Adrenal gland (tissue), 12 donors: ENCODE data around the gene MDP1. TPM values are rescaled to one million over a fixed set of nuclear protein-coding genes. Genes with fewer than 3 reads are reported as not detected.

Source experiments
- DNase-seq, 7 donors: peaks; one replicate each; pipeline ENCODE4 v3.0.0-alpha.2; 2019 to 2020
- H3K27ac ChIP-seq, 5 donors: fragments of 200-600 bp; sonication (generic) in 4 of 5; 1 replicate in 3 of 5; 2 replicates in 2 of 5; pipeline versions ENCODE4 v1.5.1 to v1.8.0; 2016 to 2020; ENCODE audit warnings: mild to moderate bottlenecking in 1 of 5
- H3K27me3 ChIP-seq: fragments of 200-600 bp; 2 replicates; pipeline ENCODE4 v1.8.0; 2021
- H3K36me3 ChIP-seq, 2 donors: fragments of 200-600 bp; replicated peaks in 1 of 2; 1 replicate in 1 of 2; 2 replicates in 1 of 2; pipeline versions ENCODE4 v1.5.1 to v1.8.0; 2018 to 2022
- H3K4me1 ChIP-seq, 2 donors: fragments of 200-600 bp; replicated peaks in 1 of 2; 1 replicate in 1 of 2; 2 replicates in 1 of 2; pipeline versions ENCODE4 v1.5.1 to v1.8.0; 2018 to 2021
- H3K4me3 ChIP-seq, 4 donors: fragments of 200-600 bp; sonication (generic) in 3 of 4; one replicate each; pipeline ENCODE4 v1.5.1; 2016 to 2018
- H3K9me3 ChIP-seq, 3 donors: fragments of 200-600 bp; sonication (generic) in 1 of 3; replicated peaks in 1 of 3; 1 replicate in 2 of 3; 2 replicates in 1 of 3; pipeline versions ENCODE4 v1.5.1 to v1.8.0; 2016 to 2021
- CTCF ChIP-seq, 6 experiments: fragments of 450-650 bp in 4 of 6; fragments of 200-600 bp in 2 of 6; sonication (generic) in 1 of 6; IDR thresholded peaks; 1 replicate in 5 of 6; 2 replicates in 1 of 6; pipeline versions ENCODE4 v1.5.1 to v1.8.0; 2016 to 2021; ENCODE audit warnings: antibody characterized with exemption in 6 of 6, mild to moderate bottlenecking in 2 of 6, moderate library complexity in 1 of 6
- POLR2A ChIP-seq, 2 donors: fragments of 450-650 bp; IDR thresholded peaks; one replicate each; pipeline ENCODE4 v1.6.1; 2017; ENCODE audit warnings: antibody characterized with exemption in 2 of 2, mild to moderate bottlenecking in 2 of 2, moderate library complexity in 1 of 2
- WGBS, 4 donors: extraction: QIAGEN DNeasy Blood & Tissue Kit in 2 of 4; methylation state at CpG; one replicate each; pipeline versions ENCODE4 v1.1.5 to v1.1.7; 2013 to 2017; 5-methylcytosine and 5-hydroxymethylcytosine counted together
- intact Hi-C, 2 donors: fragments of 100-400 bp; cut with DNase I; formaldehyde crosslinking; loops; one replicate each; pipeline versions ENCODE4 v1.14.1 to v1.15.0; 2022 to 2023
- polyA plus RNA-seq, 3 donors: library from polyadenylated mRNA; stranded (reverse); fragments of 200-250 nt in 2 of 3; fragments of 350-450 nt in 1 of 3; fragmentation: Illumina TruSeq in 1 of 3; extraction: RNeasy Lipid Tissue Mini Kit (QIAGEN cat#74804) in 1 of 3; gene quantifications; one replicate each; pipeline ENCODE4 v1.2.3, GENCODE V29; 2013 to 2014
- total RNA-seq, 9 donors: library from RNA; depleted of rRNA in 4 of 9; stranded (reverse); fragments of >200 nt in 4 of 9; fragments of 120-200 nt in 1 of 9; fragmentation: NEBNext Ultra II Directional in 1 of 9; extraction: Animal tissue kit (Norgen Biotek cat#: 25700) in 1 of 9; gene quantifications; one replicate each; pipeline versions ENCODE4 v1.1.0 to v1.2.4, GENCODE V29; 2013 to 2023
- donor health status: healthy with polysubstance abuse.
- donor health status: Bipolar disorder and iron deficiency.
- donor health status: DM: yes; HTN: yes; CAD: no.
- donor health status: DM: no; HTN: no; CAD: no.
- donor health status: DM: no; HTN: no; CAD: no.
- donor health status: DM: yes; HTN: yes; CAD: no.

MDP1 gene
- total and polyA plus RNA-seq, 12 donors = 20.3 to 53.7 (median 33.6) TPM

- intact Hi-C loops = no loop called here
- no peaks in the 10 kb centered on the region for H3K9me3 ChIP-seq
- peaks cover 0 to 5% of the 10 kb centered on the region in 2 donors for H3K36me3 ChIP-seq
- TF ChIP-seq CTCF (IDR thresholded peaks at IDR 0.05) (no peak), POLR2A (IDR thresholded peaks at IDR 0.05) (no peak)
- H3K27ac ChIP-seq = no peak overlapping the region
- WGBS, 4 donors = 75 to 84% (median 82%) methylated on average over 7 of the region's 7 CpGs
- peak in 1 of 7 donors; percentile 11 for DNase-seq
- H3K27me3 ChIP-seq = no peaks in the 10 kb centered on the region
- H3K4me3 ChIP-seq = no peak overlapping the region
- H3K4me1 ChIP-seq = peaks cover 16 to 30% of the 10 kb centered on the region in 2 donors
Measured at GRCh38 chr14:24198814-24199524, 16.9 kb downstream of the MDP1 start.

GRCh38 chr14:24197056-24197450 lies 18.8 kb downstream of the MDP1 start:
- 94 to 96% (median 96%) methylated on average over 2 of the region's 2 CpGs for WGBS, 4 donors
- H3K9me3 ChIP-seq = no peaks in the 10 kb centered on the region
- H3K36me3 ChIP-seq = peaks cover 0 to 16% of the 10 kb centered on the region in 2 donors
- H3K4me3 ChIP-seq = no peak overlapping the region
- H3K27ac ChIP-seq = no peak overlapping the region
- intact Hi-C loops = no loop called here
- DNase-seq = no peak
- H3K27me3 ChIP-seq = no peaks in the 10 kb centered on the region
- TF ChIP-seq CTCF (IDR thresholded peaks at IDR 0.05) (no peak), POLR2A (IDR thresholded peaks at IDR 0.05) (no peak)
- H3K4me1 ChIP-seq = peaks cover 16 to 30% of the 10 kb centered on the region in 2 donors

- DNase-seq = peak in 2 of 7 donors; percentile 37
- no peaks in the 10 kb centered on the region for H3K27me3 ChIP-seq
- H3K27ac ChIP-seq = peak overlapping the region; percentile 80 to 99 (median 96)
- peaks cover 16 to 30% of the 10 kb centered on the region in 2 donors for H3K4me1 ChIP-seq
- intact Hi-C loops = no loop called here
- H3K4me3 ChIP-seq = peak overlapping the region; percentile 81 to 97 (median 84)
- WGBS, 4 donors = 34 to 43% (median 35%) methylated on average over 27 to 33 of the region's 33 CpGs
- H3K9me3 ChIP-seq = no peaks in the 10 kb centered on the region
- peaks cover 0 to 19% of the 10 kb centered on the region in 2 donors for H3K36me3 ChIP-seq
- TF ChIP-seq CTCF (IDR thresholded peaks at IDR 0.05) = no peak
- no peak for TF ChIP-seq POLR2A (IDR thresholded peaks at IDR 0.05)
Measured at GRCh38 chr14:24196071-24197055, 19.5 kb downstream of the MDP1 start.
